Adrenal gland (tissue), 5 donors: ENCODE data around the gene CEL.
"Not testable (repeated sequence)": the region's sequence is repeated elsewhere in the genome, so short reads cannot be mapped to it uniquely, and the experiment has no call there.

ENCODE experiments used
- POLR2A ChIP-seq, 2 donors: fragments of 450-650 bp; IDR thresholded peaks; one replicate each; pipeline ENCODE4 v1.6.1; 2017; ENCODE audit warnings: antibody characterized with exemption in 2 of 2, mild to moderate bottlenecking in 2 of 2, moderate library complexity in 1 of 2
- TF ChIP-seq, protein P1 (sequence below), 6 experiments: fragments of 450-650 bp in 4 of 6; fragments of 200-600 bp in 2 of 6; sonication (generic) in 1 of 6; IDR thresholded peaks; 1 replicate in 5 of 6; 2 replicates in 1 of 6; pipeline versions ENCODE4 v1.5.1 to v1.8.0; 2016 to 2021; ENCODE audit warnings: antibody characterized with exemption in 6 of 6, mild to moderate bottlenecking in 2 of 6, moderate library complexity in 1 of 6
- donor health status: DM: no; HTN: no; CAD: no.

DNA sequence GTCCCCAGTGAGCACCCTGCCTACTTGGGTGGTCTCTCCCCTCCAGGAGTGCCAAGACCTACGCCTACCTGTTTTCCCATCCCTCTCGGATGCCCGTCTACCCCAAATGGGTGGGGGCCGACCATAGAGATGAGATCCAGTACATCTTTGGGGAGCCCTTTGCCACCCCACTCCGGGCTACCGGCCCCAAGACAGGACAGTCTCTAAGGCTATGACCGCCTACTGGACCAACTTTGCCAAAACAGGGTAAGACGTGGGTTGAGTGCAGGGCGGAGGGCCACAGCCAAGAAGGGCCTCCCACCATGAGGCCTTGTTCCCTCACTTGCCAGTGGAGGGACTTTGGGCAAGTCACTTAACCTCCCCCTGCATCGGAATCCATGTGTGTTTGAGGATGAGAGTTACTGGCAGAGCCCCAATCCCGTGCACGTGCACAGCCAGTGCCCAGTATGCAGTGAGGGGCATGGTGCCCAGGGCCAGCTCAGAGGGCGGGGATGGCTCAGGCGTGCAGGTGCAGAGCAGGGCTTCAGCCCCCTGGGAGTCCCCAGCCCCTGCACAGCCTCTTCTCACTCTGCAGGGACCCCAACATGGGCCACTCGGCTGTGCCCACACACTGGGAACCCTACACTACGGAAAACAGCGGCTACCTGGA is 24.6 kb downstream of the CEL start:
- TF ChIP-seq POLR2A (IDR thresholded peaks at IDR 0.05): not testable (repeated sequence)
- TF ChIP-seq, protein P1, sequence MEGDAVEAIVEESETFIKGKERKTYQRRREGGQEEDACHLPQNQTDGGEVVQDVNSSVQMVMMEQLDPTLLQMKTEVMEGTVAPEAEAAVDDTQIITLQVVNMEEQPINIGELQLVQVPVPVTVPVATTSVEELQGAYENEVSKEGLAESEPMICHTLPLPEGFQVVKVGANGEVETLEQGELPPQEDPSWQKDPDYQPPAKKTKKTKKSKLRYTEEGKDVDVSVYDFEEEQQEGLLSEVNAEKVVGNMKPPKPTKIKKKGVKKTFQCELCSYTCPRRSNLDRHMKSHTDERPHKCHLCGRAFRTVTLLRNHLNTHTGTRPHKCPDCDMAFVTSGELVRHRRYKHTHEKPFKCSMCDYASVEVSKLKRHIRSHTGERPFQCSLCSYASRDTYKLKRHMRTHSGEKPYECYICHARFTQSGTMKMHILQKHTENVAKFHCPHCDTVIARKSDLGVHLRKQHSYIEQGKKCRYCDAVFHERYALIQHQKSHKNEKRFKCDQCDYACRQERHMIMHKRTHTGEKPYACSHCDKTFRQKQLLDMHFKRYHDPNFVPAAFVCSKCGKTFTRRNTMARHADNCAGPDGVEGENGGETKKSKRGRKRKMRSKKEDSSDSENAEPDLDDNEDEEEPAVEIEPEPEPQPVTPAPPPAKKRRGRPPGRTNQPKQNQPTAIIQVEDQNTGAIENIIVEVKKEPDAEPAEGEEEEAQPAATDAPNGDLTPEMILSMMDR (IDR thresholded peaks at IDR 0.05): not testable (repeated sequence)
